Measurements from ENCODE around the gene ADCY4.

- TF ChIP-seq CTCF (IDR thresholded peaks at IDR 0.05; ENCODE audit: extremely low read depth in 1 of 2, insufficient read depth in 1 of 2, low read depth in 1 of 2, low read length in 2 of 2): peak; percentile 86 to 89
- TF ChIP-seq MAX (IDR thresholded peaks at IDR 0.05; ENCODE audit: insufficient read depth, insufficient read length): no peak
Observed at GRCh38 chr14:24307575-24308341, 27.1 kb downstream of the ADCY4 start, which contains the start of gene CIDEB.
